Activated CD8-positive, alpha-beta memory T cell treated with anti-CD3 and anti-CD28 coated beads for 48 hours (primary cell): ENCODE measurements around the gene HIPK2.
"Not testable (repeated sequence)": the region's sequence is repeated elsewhere in the genome, so short reads cannot be mapped to it uniquely, and the experiment has no call there.

Experiments used
- DNase-seq, 3 experiments: peaks; one replicate each; pipeline ENCODE4 v3.0.0-alpha.2; 2020; ENCODE audit warnings: low read depth in 2 of 3, low spot score in 2 of 3

Gene HIPK2

GRCh38 chr7:139571651-139572050 is 206.1 kb downstream of the HIPK2 start:
- DNase-seq: no peak

DNA sequence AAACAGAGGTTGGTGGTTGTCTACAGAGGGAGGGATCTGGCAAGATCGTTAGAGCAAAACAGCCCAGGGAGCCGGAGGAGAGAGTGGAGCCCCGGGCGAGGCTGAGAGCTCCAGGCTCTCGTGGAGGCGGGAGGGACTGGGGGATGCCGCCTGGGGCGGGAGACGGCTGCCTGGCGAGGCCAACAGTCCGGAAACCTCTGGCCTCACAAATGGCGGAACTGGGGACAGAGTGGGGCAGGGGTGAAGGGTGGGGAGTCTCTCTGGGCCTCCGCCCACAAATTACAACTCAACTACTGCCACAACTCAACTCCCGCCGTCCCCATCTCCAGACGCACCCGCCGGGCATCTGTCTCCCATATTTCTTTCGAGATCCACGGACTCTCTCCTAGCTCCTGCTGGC is 206.6 kb downstream of the HIPK2 start:
- DNase-seq: no peak

- DNase-seq: no peak
Measured at GRCh38 chr7:139570626-139571025, 207.2 kb downstream of the HIPK2 start.

GRCh38 chr7:139570119-139570518 is 207.7 kb downstream of the HIPK2 start:
- no peak for DNase-seq

DNA sequence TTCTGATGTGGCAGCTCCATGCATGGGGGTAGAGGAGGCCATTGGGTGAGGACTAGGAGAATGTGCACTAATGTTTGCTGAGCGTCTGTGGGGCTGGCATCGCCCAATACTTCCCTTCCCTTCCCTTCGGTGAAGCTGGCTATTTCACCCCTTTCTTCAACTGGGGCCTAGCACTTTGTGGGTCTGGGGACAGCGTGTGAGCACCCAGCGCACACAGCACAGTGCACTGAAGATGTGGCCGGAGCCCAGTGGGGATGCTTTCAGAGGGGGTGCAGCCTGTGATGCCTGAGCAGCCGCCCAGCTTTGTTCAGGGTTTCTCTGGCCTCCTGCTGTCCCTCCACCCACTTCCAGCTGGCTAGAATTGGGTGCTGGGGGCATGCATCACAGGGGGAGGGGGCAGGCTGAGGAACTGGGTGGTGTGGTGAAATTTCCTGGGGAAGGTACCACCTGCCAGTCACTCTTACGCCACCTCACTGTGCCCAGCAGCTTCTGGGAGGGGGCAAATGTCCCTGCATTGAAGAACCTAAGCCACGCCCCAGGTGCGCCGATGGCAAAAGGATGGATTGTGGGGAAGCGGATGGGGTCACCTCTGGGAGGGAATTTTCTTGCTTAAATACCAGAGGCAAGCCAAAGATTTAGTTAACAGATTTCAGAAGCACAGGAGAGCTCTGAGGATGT is 208.8 kb downstream of the HIPK2 start:
- no peak for DNase-seq

DNA sequence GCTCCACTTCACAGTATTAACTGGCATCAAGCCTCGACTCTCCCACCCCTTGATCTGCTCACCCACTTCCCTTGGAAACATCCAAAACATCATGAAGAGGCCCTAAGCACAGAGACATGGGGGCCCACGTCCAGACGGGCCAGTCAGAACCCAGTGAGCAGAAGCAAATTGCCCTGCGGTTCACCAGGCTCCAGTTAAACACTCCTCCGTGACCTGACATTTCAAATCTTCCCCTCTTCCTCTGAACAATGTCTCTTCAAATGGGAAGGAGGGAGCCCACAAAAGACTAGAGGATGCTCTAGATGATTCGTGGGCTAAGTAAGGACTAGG is 209.5 kb downstream of the HIPK2 start:
- no peak for DNase-seq

- DNase-seq: no peak
Measured at GRCh38 chr7:139567647-139568345, 210.0 kb downstream of the HIPK2 start.

- no peak for DNase-seq
Measured at GRCh38 chr7:139566736-139567646, 210.8 kb downstream of the HIPK2 start.

DNA sequence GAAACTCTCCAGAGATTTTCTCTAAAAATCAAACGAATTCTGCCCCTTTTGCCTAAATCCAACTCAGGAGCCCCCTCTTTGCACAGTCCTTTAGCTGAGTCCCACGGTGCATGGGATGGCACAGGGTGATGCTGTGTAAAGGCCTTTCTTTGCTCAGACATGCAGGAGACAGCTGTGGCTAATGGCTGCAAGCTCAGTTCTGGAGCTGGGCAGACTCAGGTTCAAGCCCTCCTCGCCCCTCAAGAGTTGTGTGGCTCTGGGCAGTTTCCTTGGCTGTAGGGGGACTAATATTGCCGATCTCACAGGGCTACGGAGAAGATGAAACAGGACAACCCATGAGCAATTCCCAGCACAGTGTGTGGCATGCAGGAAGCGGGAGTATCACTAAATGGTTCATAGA is 211.7 kb downstream of the HIPK2 start:
- DNase-seq: no peak

GRCh38 chr7:139563856-139564255 is 213.9 kb downstream of the HIPK2 start:
- no peak for DNase-seq

DNA sequence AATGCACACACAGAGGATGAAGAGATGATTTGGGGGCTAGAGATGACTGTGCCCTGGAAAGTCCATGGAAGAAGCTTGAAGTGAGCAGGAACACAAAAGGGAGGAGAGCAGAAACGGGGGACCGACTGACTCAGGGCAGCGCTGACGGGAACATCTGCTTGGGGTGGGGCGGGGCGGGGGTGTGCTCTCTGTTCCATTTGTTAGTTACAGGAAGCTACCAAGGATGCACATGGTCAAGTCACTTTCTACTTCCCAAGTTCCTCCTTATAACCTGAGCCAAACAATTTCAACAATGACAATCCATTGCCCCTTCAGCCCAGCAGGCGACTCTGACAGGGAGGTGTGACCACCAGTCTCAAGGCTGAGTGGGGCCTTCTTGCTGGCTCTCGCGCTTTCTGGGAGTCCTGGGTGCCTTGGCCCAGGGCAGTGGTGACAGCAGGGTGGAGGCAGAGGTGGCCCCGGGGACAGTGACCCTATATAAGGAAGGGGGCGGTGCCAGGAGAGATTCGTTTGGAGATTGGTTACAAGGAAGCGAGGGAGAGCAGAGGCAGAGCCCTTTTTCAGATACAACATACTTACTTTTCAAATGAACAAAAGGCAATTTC is 214.7 kb downstream of the HIPK2 start:
- DNase-seq: no peak

DNA sequence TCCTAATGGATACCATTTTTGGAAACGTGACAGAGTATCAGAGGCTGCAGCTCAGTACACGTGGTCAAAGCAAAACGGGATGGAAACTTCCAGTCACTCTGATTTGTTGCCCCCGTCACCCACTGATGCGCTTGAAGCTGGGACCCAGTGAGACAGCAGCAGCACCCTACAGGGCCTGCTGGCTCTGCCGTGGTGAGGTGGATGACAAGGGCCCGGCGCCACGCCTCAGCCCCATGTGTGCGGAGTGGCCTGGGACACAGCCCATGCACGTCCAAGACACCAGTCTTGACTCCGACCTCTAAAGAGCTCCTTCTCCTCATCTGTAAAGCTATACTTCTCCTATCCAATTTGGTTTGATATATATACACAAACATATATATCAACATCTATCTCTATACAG is 215.3 kb downstream of the HIPK2 start:
- DNase-seq: no peak

GRCh38 chr7:139560678-139561077 is 217.1 kb downstream of the HIPK2 start:
- DNase-seq: no peak

DNA sequence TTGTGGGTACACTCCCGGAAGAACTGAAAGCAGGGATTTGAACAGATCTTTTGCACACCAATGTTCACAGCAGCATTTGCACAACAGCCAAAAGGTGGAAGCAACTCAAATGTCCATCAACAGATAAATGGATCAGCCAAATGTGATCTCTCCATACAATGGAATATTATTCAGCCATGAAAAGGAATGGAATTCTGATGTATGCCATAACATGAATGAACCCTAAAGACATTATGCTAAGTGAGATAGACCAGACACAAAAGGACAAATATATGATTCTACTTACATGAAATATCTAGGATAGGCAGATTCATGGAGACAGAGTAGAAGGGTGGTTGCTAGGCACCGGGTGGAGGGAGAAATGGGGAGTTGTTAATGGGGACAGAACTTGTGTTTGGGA is 217.6 kb downstream of the HIPK2 start:
- DNase-seq: no peak

GRCh38 chr7:139559364-139560105 is 218.3 kb downstream of the HIPK2 start:
- DNase-seq: no peak

GRCh38 chr7:139557857-139558581 is 219.8 kb downstream of the HIPK2 start:
- DNase-seq: no peak

- not testable (repeated sequence) for DNase-seq
Measured at GRCh38 chr7:139553991-139554700, 223.7 kb downstream of the HIPK2 start.

- DNase-seq: no peak
Measured at GRCh38 chr7:139548302-139549028, 229.3 kb downstream of the HIPK2 start.

- no peak for DNase-seq
Measured at GRCh38 chr7:139544645-139545044, 233.2 kb downstream of the HIPK2 start.
